Activated naive CD8-positive, alpha-beta T cell treated with anti-CD3 and anti-CD28 coated beads for 36 hours (primary cell): Measurements from ENCODE around the gene ALKBH5. TPM values are rescaled to one million over a fixed set of nuclear protein-coding genes. Genes with fewer than 3 reads are reported as not detected.
A peak's percentile ranks its signal among the peaks of the same experiment; 100 is the strongest.

Experiments used
- DNase-seq: peaks from one replicate; pipeline ENCODE4 v3.0.0; 2021
- H3K27ac Mint-ChIP-seq: one replicate; pipeline ENCODE4 v1.8.0; 2022; ENCODE audit warnings: mild to moderate bottlenecking, moderate library complexity, mixed read lengths
- H3K27me3 Mint-ChIP-seq: one replicate; pipeline ENCODE4 v1.8.0; 2022; ENCODE audit warnings: mild to moderate bottlenecking, mixed read lengths
- H3K36me3 Mint-ChIP-seq: one replicate; pipeline ENCODE4 v1.8.0; 2021; ENCODE audit warnings: mild to moderate bottlenecking, mixed read lengths
- H3K4me1 Mint-ChIP-seq: one replicate; pipeline ENCODE4 v1.8.0; 2021; ENCODE audit warnings: mixed read lengths
- H3K4me3 Mint-ChIP-seq: one replicate; pipeline ENCODE4 v1.8.0; 2022; ENCODE audit warnings: mild to moderate bottlenecking, moderate library complexity, mixed read lengths
- H3K9me3 Mint-ChIP-seq: one replicate; pipeline ENCODE4 v1.8.0; 2022; ENCODE audit warnings: mixed read lengths
- total RNA-seq, 2 experiments: library from RNA; stranded (reverse); gene quantifications; one replicate each; pipeline ENCODE4 v1.2.3, GENCODE V29; 2021

Gene ALKBH5
- total RNA-seq, 2 experiments from 2014 or later, result 163 TPM

- Mint-ChIP-seq H3K27ac (peak within 1 kb of the TSS; percentile 90), H3K9me3 (no peaks in the 10 kb centered on the region), H3K4me3 (peak within 1 kb of the TSS; percentile 99), H3K4me1 (peaks cover 28% of the 10 kb centered on the region), H3K27me3 (no peaks in the 10 kb centered on the region), H3K36me3 (peaks cover 3% of the 10 kb centered on the region)
- DNase-seq, result peak; percentile 54
Measured at GRCh38 chr17:18258356-18259038, 74.9 kb downstream of the ALKBH5 start, which contains the start of gene FLII. TSS of gene FLII (minus strand) at chr17:18258738. CDS start at chr17:18258690, 48 bp downstream.

Other genes starting within 250 kb of the ALKBH5 start
- 1 to 10 TPM; 8.5 to 9.0 TPM for gene TOM1L2, start 211.4 kb upstream of the ALKBH5 start, total RNA-seq
- under 1 TPM; 0.18 to 0.52 TPM for gene DRC3, start 211.0 kb upstream of the ALKBH5 start, total RNA-seq
- gene ATPAF2, start 144.7 kb upstream of the ALKBH5 start, total RNA-seq, result 10 to 100 TPM; 31.0 to 33.3 TPM
- gene GID4, start 144.4 kb upstream of the ALKBH5 start, total RNA-seq, result 1 to 10 TPM; 7.2 to 7.7 TPM
- 10 to 100 TPM; 52.2 to 52.4 TPM for gene DRG2, start 95.9 kb upstream of the ALKBH5 start, total RNA-seq
- under 1 TPM; 0.60 to 0.68 TPM for gene MYO15A, start 75.1 kb upstream of the ALKBH5 start, total RNA-seq
- 10 to 100 TPM; 13.7 to 15.2 TPM for gene LLGL1, start 41.8 kb downstream of the ALKBH5 start, total RNA-seq
- 100 to 1,000 TPM; 237 to 242 TPM for gene FLII, start 74.9 kb downstream of the ALKBH5 start, total RNA-seq
- gene MIEF2, start 76.8 kb downstream of the ALKBH5 start, total RNA-seq, result 1 to 10 TPM; 3.2 to 4.3 TPM
- gene TOP3A, start 131.2 kb downstream of the ALKBH5 start, total RNA-seq, result 10 to 100 TPM; 55.4 to 56.9 TPM
- gene SMCR8, start 131.5 kb downstream of the ALKBH5 start, total RNA-seq, result 10 to 100 TPM; 19.4 TPM
- gene SHMT1, start 179.7 kb downstream of the ALKBH5 start, total RNA-seq, result 10 to 100 TPM; 50.2 to 52.2 TPM
- under 1 TPM; 0.14 to 0.39 TPM for gene EVPLL, start 193.9 kb downstream of the ALKBH5 start, total RNA-seq